K562 (cell line): ENCODE data around the gene NOTCH3. TPM values are rescaled to one million over a fixed set of nuclear protein-coding genes. Genes with fewer than 3 reads are reported as not detected.

Experiments used
- ATAC-seq: fragments of 200-7000 bp; cut with Tn5 transposase; 3 replicates; pipeline ENCODE4 v1.9.1; 2020; ENCODE audit warnings: moderate library complexity
- BruUV-seq: library from RNA; stranded (reverse); fragments of 400-500 nt; replicated peaks from 2 replicates; lab custom pipeline; 2021; lab: Mats Ljungman, UMichigan
- CTCF ChIA-PET: fragments of 300-600 bp; formaldehyde crosslinking; extraction: SDS; loops from one replicate; lab custom pipeline; 2021; ENCODE audit warnings: low intra/inter-chr PET ratio; lab: Yijun Ruan, JAX
- POLR2A ChIA-PET: fragments of 300-600, 350-650 bp; sonication (Branson Sonifier 250); formaldehyde crosslinking; extraction: SDS; loops from one replicate; lab custom pipeline; 2021; ENCODE audit warnings: antibody characterized with exemption, inconsistent platforms; lab: Yijun Ruan, JAX
- DNase-seq, 4 experiments: peaks; one replicate each; pipeline versions ENCODE4 v3.0.0 to v3.0.0-alpha.2; 2011 to 2018; ENCODE audit warnings: low spot score in 3 of 4, mixed read lengths in 3 of 4; ENCODE audit errors: extremely low read depth in 1 of 4
- FAIRE-seq: peaks from 2 replicates; lab custom pipeline; 2011; peaks lifted over from hg19 to GRCh38; lab: Jason Lieb, UNC
- H2AFZ ChIP-seq: 2 replicates; pipeline ENCODE4 v1.6.0; 2011; ENCODE audit warnings: low read depth, low read length, control low read depth, inconsistent platforms
- H3K27ac ChIP-seq: fragments of 200-600 bp; 3 replicates; pipeline ENCODE4 v1.8.0; 2011; ENCODE audit warnings: low read depth, mild to moderate bottlenecking, control low read depth, inconsistent platforms, low read length, moderate library complexity, mixed read lengths; ENCODE audit errors: extremely low read depth
- H3K27me3 ChIP-seq, 2 experiments: fragments of 300-600 bp in 1 of 2; 2 replicates in 1 of 2; 3 replicates in 1 of 2; pipeline versions ENCODE4 v1.6.0 to v1.8.0; 2011; ENCODE audit warnings: inconsistent platforms in 2 of 2, low read length in 2 of 2, mild to moderate bottlenecking in 1 of 2, mixed read lengths in 1 of 2, moderate library complexity in 1 of 2; ENCODE audit not compliant: control insufficient read depth in 2 of 2, insufficient read depth in 2 of 2
- H3K36me3 ChIP-seq: fragments of 300-600 bp; 3 replicates; pipeline ENCODE4 v1.8.0; 2011; ENCODE audit warnings: mild to moderate bottlenecking, low read length, inconsistent platforms; ENCODE audit not compliant: control insufficient read depth, insufficient read depth
- H3K4me1 ChIP-seq, 2 experiments: fragments of 200-600 bp in 1 of 2; replicated peaks in 1 of 2; 2 replicates in 1 of 2; 3 replicates in 1 of 2; pipeline versions ENCODE4 v1.5.1 to v1.8.0; 2011; ENCODE audit warnings: inconsistent platforms in 2 of 2, low read length in 2 of 2, mild to moderate bottlenecking in 1 of 2, mixed read lengths in 1 of 2, moderate library complexity in 1 of 2; ENCODE audit not compliant: control insufficient read depth in 2 of 2, insufficient read depth in 2 of 2
- H3K4me2 ChIP-seq: 2 replicates; pipeline ENCODE4 v1.6.1; 2011; ENCODE audit warnings: low read length, control low read depth, inconsistent platforms, mixed read lengths; ENCODE audit not compliant: insufficient read depth
- H3K4me3 ChIP-seq: fragments of 200-600 bp; sonication (generic), shearing (Covaris generic); 2 replicates; pipeline ENCODE4 v1.5.1; 2016; ENCODE audit warnings: control low read depth, inconsistent platforms
- H3K79me2 ChIP-seq: fragments of 200-600 bp; 3 replicates; pipeline ENCODE4 v1.8.0; 2011; ENCODE audit warnings: low read length, inconsistent platforms; ENCODE audit not compliant: control insufficient read depth, insufficient read depth
- H3K9ac ChIP-seq, 2 experiments: 2 replicates each; pipeline versions ENCODE4 v1.6.0 to v1.6.1; 2011; ENCODE audit warnings: low read depth in 2 of 2, low read length in 2 of 2, control low read depth in 1 of 2, inconsistent platforms in 1 of 2, mild to moderate bottlenecking in 1 of 2, mixed read lengths in 1 of 2; ENCODE audit not compliant: insufficient read depth in 1 of 2
- H3K9me1 ChIP-seq: one replicate; pipeline ENCODE4 v1.6.0; 2011; ENCODE audit warnings: inconsistent platforms, mild to moderate bottlenecking, low read length, moderate library complexity; ENCODE audit not compliant: control insufficient read depth, insufficient read depth
- H3K9me3 ChIP-seq: replicated peaks from 2 replicates; pipeline ENCODE4 v1.5.1; 2011; ENCODE audit warnings: low read depth, low read length, inconsistent platforms; ENCODE audit not compliant: control insufficient read depth, insufficient read depth
- H4K20me1 ChIP-seq: replicated peaks from 2 replicates; pipeline ENCODE4 v1.6.1; 2011; ENCODE audit warnings: low read length, inconsistent platforms, mixed read lengths; ENCODE audit not compliant: control insufficient read depth, insufficient read depth
- AFF1 ChIP-seq, 2 experiments: fragments of 450-650 bp; IDR thresholded peaks; 2 replicates each; pipeline ENCODE4 v1.6.1; 2018; ENCODE audit warnings: mild to moderate bottlenecking in 2 of 2, low read depth in 1 of 2; ENCODE audit not compliant: partially characterized antibody in 2 of 2
- BMI1 ChIP-seq: fragments of 150-350 bp; IDR thresholded peaks from 2 replicates; pipeline ENCODE4 v1.6.1; 2014; ENCODE audit warnings: low read length
- CEBPG ChIP-seq, 3 experiments: fragments of 200-800 bp in 1 of 3; sonication (Bioruptor generic) in 1 of 3; sonication (generic) in 1 of 3; formaldehyde crosslinking in 1 of 3; IDR thresholded peaks in 2 of 3; conservative IDR thresholded peaks in 1 of 3; 2 replicates each; pipeline versions ENCODE4 v1.6.1 to v1.8.0; 2016 to 2022; ENCODE audit warnings: missing compliant biosample characterization in 2 of 3, missing genetic modification characterization in 2 of 3, mild to moderate bottlenecking in 1 of 3, missing genetic modification reagents in 1 of 3
- EGR1 ChIP-seq: fragments of 450-650 bp; conservative IDR thresholded peaks from 2 replicates; pipeline ENCODE4 v1.6.1; 2017; ENCODE audit warnings: mild to moderate bottlenecking
- LARP7 ChIP-seq: fragments of 450-650 bp; IDR thresholded peaks from 2 replicates; pipeline ENCODE4 v1.6.1; 2016
- PCBP2 ChIP-seq: fragments of 200-400 bp; formaldehyde crosslinking; IDR thresholded peaks from 2 replicates; pipeline ENCODE4 v1.6.1; 2018; ENCODE audit warnings: low read length, low read depth, mild to moderate bottlenecking, moderate library complexity; ENCODE audit not compliant: poor library complexity, severe bottlenecking
- POLR2AphosphoS2 ChIP-seq: IDR thresholded peaks from 2 replicates; pipeline ENCODE4 v1.6.1; 2012; ENCODE audit warnings: low read length, improper control_type of control experiment
- SMC3 ChIP-seq: conservative IDR thresholded peaks from 2 replicates; pipeline ENCODE4 v1.6.1; 2011; ENCODE audit warnings: low read depth, low read length, improper control_type of control experiment; ENCODE audit not compliant: insufficient read depth
- SP2 ChIP-seq: IDR thresholded peaks from 2 replicates; pipeline ENCODE4 v1.6.1; 2011; ENCODE audit warnings: mild to moderate bottlenecking, low read depth, low read length, moderate library complexity; ENCODE audit not compliant: poor library complexity, severe bottlenecking; ENCODE audit errors: extremely low read depth
- SRSF9 ChIP-seq: fragments of 200-400 bp; formaldehyde crosslinking; IDR thresholded peaks from 2 replicates; pipeline ENCODE4 v1.6.1; 2017; ENCODE audit warnings: low read depth, low read length, borderline replicate concordance
- TGIF2 ChIP-seq: sonication (generic); formaldehyde crosslinking; IDR thresholded peaks from 2 replicates; pipeline ENCODE4 v1.8.1; 2022; ENCODE audit warnings: mild to moderate bottlenecking, missing genetic modification reagents, moderate library complexity
- WHSC1 ChIP-seq: IDR thresholded peaks from one replicate; pipeline ENCODE4 v1.6.1; 2012; ENCODE audit warnings: low read length, control low read depth, inconsistent platforms
- WGBS: fragments of 100-300 bp; shearing (Covaris generic); methylation state at CpG from one replicate; pipeline ENCODE4 v1.1.6; 2016; ENCODE audit warnings: low coverage, mixed read lengths; ENCODE audit not compliant: insufficient coverage; ENCODE audit errors: missing lambda C conversion rate; 5-methylcytosine and 5-hydroxymethylcytosine counted together
- in situ Hi-C: fragments of 300-500 bp; cut with MboI; formaldehyde crosslinking; loops from 4 replicates; pipeline ENCODE4 v1.15.0; 2018; ENCODE audit warnings: inconsistent platforms, mixed read lengths
- intact Hi-C: fragments of 100-400 bp; cut with micrococcal nuclease; formaldehyde crosslinking; loops from 2 replicates; pipeline ENCODE4 v1.14.2; 2022
- polyA plus RNA-seq, 8 experiments: library from polyadenylated mRNA; depleted of rRNA in 4 of 8; stranded (reverse) in 5 of 8; unstranded in 3 of 8; fragments of >200 nt; fragmentation: Nextera tagmentation in 2 of 8; fragmentation: Illumina TruSeq in 1 of 8; extraction: Ambion mirVana in 2 of 8; extraction: Trizol in 1 of 8; gene quantifications; 2 replicates each; pipeline versions ENCODE4 v1.2.1 to v1.2.3, GENCODE V29; 2011 to 2014; ENCODE audit warnings: inconsistent platforms in 1 of 8, missing spikeins in 1 of 8
- total RNA-seq, 7 experiments: library from RNA; depleted of rRNA in 6 of 7; stranded (reverse); fragments of >200 nt in 6 of 7; fragmentation: Illumina TruSeq in 2 of 7; extraction: Trizol in 2 of 7; gene quantifications; 2 replicates each; pipeline versions ENCODE4 v1.2.1 to v1.2.3, GENCODE V29; 2011 to 2021; ENCODE audit warnings: low replicate concordance in 1 of 7

Gene NOTCH3
- total and polyA plus RNA-seq, 9 of the 15 experiments (the other 6 are each of a cell fraction or from before 2014, with no cell fraction given) = under 0.01 to 1.2 (median 0.16) TPM

- no peaks in the 10 kb centered on the region for H3K36me3 ChIP-seq
- ChIA-PET POLR2A (interaction anchor here (0.6 to 1.1 kb wide), 2 partner anchors 14 to 62 kb away, joined by 3 read pairs; no protein-coding TSS in a partner anchor), CTCF (no interaction called here)
- no peak overlapping the region for H3K27ac ChIP-seq
- H3K9ac ChIP-seq = no peak overlapping the region
- H3K9me1 ChIP-seq = no peaks in the 10 kb centered on the region
- DNase-seq (no peak), ATAC-seq (no peak)
- in situ Hi-C loops = no loop called here
- no TSS peak for BruUV-seq
- peak; percentile 48; the same call in 1 of the 2 replicates for TF ChIP-seq EGR1
- TF ChIP-seq LARP7 = no peak
- TF ChIP-seq, all 486 proteins: peak for 1
- no peak for FAIRE-seq
- Histone ChIP-seq H3K4me1 (peaks cover 0 to 26% of the 10 kb centered on the region in 2 experiments; a peak in 2 of 5 replicates), H3K27me3 (peaks cover 11 to 52% of the 10 kb centered on the region in 2 experiments; a peak in 4 of 5 replicates), H3K4me3 (no peak overlapping the region), H4K20me1 (no peaks in the 10 kb centered on the region; the same call in 1 of the 2 replicates), H3K9me3 (no peaks in the 10 kb centered on the region), H3K79me2 (no peaks in the 10 kb centered on the region), H3K4me2 (no peak overlapping the region), H2AFZ (no peak overlapping the region)
- intact Hi-C loops = no loop called here
- WGBS = 13% methylated on average over 4 of the region's 6 CpGs
Observed at GRCh38 chr19:15194938-15195337, 5.9 kb downstream of the NOTCH3 start.

- 6% methylated on average over 17 of the region's 18 CpGs for WGBS
- TF ChIP-seq SRSF9 (no peak), BMI1 (no peak), SP2 (no peak), TGIF2 (CRISPR knock-in tag) (no peak), AFF1 (IDR thresholded peaks at IDR 0.05; ENCODE audit: low read depth in 1 of 2, partially characterized antibody in 2 of 2) (no peak), PCBP2 (no peak), WHSC1 (no peak), SMC3 (no peak), CEBPG (CRISPR knock-in tag; IDR thresholded peaks at IDR 0.05) (no peak), CEBPG (tag; conservative IDR thresholded peaks at IDR 0.05 in 1 of 2, IDR thresholded peaks at IDR 0.05 in 1 of 2) (no peak), POLR2AphosphoS2 (no peak)
Observed at GRCh38 chr19:15191982-15192381, 8.8 kb downstream of the NOTCH3 start.

More at GRCh38 chr19:15191982-15192381, 8.8 kb downstream of the NOTCH3 start:
- peaks cover 0 to 36% of the 10 kb centered on the region in 2 experiments; a peak in 2 of 5 replicates for H3K4me1 ChIP-seq
- peak overlapping the region in 1 of 2 experiments; percentile 45; a peak in 1 of 4 replicates for H3K9ac ChIP-seq
- intact Hi-C loops (no loop called here), in situ Hi-C loops (no loop called here)
- H3K27me3 ChIP-seq = peaks cover 11 to 53% of the 10 kb centered on the region in 2 experiments; a peak in 4 of 5 replicates
- DNase-seq = no peak
- H3K27ac ChIP-seq = no peak overlapping the region
- H3K79me2 ChIP-seq = no peaks in the 10 kb centered on the region
- POLR2A ChIA-PET = no interaction called here
- CTCF ChIA-PET = no interaction called here
- H3K4me3 ChIP-seq = no peak overlapping the region
- no peak overlapping the region for H3K4me2 ChIP-seq
- no peaks in the 10 kb centered on the region for H3K9me1 ChIP-seq
- ATAC-seq = no peak
- no peaks in the 10 kb centered on the region; the same call in 1 of the 2 replicates for H4K20me1 ChIP-seq
- no peak for FAIRE-seq
- no peaks in the 10 kb centered on the region for H3K36me3 ChIP-seq
- no peak overlapping the region for H2AFZ ChIP-seq
- H3K9me3 ChIP-seq = no peaks in the 10 kb centered on the region
- no TSS peak for BruUV-seq
